GM10266 (cell line): ENCODE results near the gene AAMDC.

Experiments
- DNase-seq: peaks from one replicate; pipeline ENCODE4 v3.0.0; 2012; ENCODE audit errors: extremely low spot score
- TF ChIP-seq, protein P1 (sequence below): IDR thresholded peaks from 2 replicates; pipeline ENCODE4 v1.5.1; 2012; ENCODE audit warnings: mild to moderate bottlenecking, low read depth; ENCODE audit not compliant: control insufficient read depth, insufficient read depth; ENCODE audit errors: missing control alignments

AAMDC gene

DNA sequence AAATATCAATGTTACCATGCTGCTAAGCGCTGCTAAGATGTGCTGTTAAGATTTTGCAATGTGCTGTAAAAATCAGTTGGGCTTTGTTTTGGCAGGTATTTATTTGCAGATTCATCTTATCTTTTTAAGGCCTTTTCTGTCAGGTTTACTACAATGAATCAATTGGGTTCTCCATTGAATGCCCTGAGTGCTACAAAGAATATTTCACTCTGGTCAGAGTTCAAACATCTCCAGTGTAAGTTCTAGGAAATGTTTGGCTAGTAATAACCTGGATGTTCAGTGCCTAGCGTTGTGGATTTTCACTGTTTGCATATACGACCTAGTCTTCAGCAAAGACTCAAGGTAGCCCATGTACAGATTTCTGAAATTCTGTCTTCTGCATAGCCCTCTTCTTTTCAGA is 36.4 kb upstream of the AAMDC start:
- DNase-seq = no peak
- TF ChIP-seq, protein P1, sequence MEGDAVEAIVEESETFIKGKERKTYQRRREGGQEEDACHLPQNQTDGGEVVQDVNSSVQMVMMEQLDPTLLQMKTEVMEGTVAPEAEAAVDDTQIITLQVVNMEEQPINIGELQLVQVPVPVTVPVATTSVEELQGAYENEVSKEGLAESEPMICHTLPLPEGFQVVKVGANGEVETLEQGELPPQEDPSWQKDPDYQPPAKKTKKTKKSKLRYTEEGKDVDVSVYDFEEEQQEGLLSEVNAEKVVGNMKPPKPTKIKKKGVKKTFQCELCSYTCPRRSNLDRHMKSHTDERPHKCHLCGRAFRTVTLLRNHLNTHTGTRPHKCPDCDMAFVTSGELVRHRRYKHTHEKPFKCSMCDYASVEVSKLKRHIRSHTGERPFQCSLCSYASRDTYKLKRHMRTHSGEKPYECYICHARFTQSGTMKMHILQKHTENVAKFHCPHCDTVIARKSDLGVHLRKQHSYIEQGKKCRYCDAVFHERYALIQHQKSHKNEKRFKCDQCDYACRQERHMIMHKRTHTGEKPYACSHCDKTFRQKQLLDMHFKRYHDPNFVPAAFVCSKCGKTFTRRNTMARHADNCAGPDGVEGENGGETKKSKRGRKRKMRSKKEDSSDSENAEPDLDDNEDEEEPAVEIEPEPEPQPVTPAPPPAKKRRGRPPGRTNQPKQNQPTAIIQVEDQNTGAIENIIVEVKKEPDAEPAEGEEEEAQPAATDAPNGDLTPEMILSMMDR = no peak

DNA sequence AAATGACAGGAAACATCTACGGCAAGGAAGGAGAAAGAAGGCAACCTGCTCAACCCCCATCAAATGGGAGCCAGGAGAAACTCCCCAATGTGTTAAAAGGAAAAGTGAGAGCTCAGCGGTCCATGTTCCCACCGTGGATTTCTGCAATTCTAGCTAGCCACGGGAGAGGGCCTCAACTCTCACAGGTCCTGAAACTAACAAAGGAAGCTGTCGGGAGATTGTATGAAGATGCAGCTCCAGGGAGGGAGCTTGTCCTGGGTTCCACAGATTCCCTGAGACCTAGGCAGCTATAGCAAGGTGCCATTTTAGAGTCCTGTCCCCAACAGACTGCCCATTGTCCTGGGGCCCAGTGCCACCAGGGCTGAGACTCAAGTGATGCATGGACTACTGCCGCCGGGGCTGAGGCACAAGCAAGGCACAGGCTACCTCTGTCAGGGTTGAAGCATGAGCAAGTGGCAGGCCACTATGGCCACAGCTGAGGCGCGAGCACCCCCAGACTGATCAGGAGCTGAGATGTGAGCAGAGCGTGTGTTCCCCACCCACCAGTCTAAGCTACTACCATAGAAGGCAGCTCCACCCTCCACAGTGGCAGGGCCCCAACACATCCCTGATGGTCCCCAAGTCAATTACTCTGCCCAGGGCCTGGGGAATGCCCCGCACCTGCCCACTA is 31.7 kb upstream of the AAMDC start:
- DNase-seq = no peak
- TF ChIP-seq, protein P1 = no peak

DNA sequence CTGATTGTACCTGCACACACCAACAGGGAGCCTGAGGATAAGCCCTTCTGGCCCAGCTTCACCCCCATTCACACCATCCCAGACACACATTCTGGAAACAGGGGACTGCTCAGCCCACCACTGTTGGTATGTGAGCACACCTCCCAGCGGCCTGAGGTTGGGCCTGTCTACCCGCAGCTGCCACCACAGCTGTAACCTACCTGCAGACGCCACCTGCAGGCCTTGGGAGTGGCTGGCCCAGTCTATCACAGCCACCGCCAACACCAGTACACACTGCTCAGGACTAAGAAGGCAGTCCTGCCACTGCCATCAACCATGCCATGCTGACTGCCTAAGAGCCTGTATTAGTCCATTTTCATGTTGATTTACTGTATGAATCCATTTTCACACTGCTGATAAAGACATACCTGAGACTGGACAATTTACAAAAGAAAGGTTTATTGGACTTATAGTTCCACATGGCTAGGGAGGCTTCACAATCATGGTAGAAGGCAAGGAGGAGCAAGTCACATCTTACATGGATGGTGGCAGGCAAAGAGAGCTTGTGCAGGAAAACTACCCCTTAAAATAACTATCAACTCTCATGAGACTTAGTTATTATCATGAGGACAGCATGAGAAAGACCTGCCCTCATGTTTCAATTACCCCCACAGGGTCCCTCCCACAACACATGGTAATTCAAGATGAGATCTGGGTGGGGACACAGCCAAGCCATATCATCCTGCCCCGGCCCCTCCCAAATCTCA is 31.0 kb upstream of the AAMDC start:
- DNase-seq = no peak

DNA sequence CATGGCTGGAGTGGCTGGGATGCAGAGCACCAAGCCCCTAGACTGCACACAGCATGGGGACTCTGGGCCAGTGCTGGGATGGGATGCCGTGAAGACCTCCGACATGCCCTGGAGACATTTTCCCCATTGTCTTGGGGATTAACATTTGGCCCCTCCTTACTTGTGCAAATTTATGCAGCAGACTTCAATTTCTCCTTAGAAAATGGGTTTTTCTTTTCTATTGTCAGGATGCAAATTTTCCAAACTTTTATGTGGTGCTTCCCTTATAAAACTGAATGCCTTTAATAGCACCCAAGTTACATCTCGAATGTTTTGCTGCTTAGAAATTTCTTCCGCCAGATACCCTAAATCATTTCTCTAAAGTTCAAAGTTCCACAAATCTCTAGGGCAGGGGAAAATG is 29.6 kb upstream of the AAMDC start:
- TF ChIP-seq, protein P1 = no peak
- DNase-seq = no peak

More for the DNA sequence above, 31.0 kb upstream of the AAMDC start:
- TF ChIP-seq, protein P1 = no peak

DNA sequence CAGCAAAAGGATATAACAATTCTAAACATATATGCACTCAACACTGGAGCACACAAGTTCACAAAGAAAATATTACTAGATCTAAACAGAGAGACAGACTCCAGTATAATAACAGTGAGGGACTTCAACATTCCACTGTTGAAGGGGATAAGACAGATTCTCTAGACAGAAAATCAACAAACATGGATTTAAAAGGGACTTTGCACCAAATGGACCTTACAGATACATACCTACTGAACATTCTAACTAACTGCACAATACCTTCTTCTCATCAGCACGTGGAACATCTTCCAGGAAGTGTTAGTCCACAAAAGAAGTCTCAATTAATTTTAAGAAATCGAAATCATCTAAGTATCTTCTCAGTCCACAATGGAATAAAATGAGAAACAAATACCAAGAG is 27.0 kb upstream of the AAMDC start:
- TF ChIP-seq, protein P1 = no peak
- no peak for DNase-seq

DNA sequence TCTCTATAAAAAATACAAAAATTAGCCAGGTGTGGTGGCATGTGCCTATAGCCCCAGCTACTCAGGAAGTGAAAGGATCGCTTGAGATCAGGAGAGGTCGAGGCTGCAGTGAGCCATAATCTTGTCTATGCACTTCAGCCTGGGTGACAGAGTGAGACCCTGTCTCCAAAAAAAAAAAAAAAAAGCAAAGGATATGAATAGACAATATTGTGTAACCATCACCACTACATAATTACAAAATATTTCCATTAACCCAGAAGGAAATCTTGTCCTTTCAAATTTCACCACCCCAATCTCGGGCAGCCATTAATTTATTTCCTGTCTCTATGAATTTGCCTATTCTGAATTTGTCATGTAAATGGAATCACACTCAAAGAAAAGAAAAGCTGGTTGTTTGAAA is 21.6 kb upstream of the AAMDC start:
- TF ChIP-seq, protein P1 = no peak
- DNase-seq = no peak

DNA sequence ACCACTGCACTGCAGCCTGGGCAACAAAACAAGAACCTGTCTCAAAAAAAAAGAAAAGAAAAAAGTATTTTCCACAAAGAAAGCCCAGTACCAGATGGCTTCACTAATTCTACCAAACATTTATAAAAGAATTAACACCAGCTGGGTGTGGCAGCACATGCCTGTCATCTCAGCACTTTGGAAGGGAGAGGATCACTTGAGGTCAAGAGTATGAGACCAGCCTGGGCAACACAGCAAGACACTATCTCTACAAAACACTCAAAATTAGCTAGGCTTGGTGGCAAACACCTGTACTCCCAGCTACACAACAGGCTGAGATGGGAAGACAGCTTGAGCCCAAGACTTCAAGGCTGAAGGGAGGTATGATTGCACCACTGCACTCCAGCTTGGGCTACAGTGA is 20.5 kb upstream of the AAMDC start:
- TF ChIP-seq, protein P1 = no peak
- DNase-seq = no peak
